Fibroblast of skin of left biceps (primary cell): ENCODE measurements around the gene FMN1.

ENCODE experiments used
- DNase-seq, 2 experiments: peaks; one replicate each; pipeline ENCODE4 v3.0.0-alpha.2; 2013; ENCODE audit warnings: low read depth in 2 of 2

FMN1 gene

DNA sequence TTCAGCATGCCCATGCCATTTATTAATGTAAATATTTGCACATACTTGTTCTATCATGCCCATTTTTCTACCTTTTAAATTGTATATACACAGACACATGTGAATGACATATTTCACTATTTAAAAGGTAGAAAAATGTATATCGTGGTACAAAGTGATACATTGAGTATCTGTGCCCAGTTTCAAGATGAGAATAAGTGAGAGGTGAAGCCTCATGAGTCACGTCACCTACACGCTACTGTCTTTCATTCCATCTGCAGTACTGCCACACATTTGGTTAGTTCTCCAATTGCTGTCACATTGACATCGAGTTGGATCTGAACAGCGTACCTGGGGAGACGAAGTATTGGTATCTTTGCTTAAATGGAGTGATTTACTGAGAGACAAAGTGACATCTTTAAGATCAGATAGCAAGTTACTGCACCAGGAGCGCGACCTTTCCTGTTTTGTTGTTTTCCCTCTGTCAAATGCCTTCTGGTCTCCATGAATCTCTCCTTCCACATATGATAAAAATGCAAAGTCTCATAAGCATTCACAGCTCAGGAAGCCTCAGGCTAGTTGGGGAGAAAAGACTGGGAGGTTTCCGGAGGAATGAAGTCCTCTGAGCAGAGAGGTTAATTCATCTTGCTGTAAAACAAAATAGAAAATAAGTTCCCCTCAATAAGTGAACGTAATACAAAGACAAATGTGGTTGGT lies 464.7 kb downstream of the FMN1 start:
- no peak for DNase-seq

DNA sequence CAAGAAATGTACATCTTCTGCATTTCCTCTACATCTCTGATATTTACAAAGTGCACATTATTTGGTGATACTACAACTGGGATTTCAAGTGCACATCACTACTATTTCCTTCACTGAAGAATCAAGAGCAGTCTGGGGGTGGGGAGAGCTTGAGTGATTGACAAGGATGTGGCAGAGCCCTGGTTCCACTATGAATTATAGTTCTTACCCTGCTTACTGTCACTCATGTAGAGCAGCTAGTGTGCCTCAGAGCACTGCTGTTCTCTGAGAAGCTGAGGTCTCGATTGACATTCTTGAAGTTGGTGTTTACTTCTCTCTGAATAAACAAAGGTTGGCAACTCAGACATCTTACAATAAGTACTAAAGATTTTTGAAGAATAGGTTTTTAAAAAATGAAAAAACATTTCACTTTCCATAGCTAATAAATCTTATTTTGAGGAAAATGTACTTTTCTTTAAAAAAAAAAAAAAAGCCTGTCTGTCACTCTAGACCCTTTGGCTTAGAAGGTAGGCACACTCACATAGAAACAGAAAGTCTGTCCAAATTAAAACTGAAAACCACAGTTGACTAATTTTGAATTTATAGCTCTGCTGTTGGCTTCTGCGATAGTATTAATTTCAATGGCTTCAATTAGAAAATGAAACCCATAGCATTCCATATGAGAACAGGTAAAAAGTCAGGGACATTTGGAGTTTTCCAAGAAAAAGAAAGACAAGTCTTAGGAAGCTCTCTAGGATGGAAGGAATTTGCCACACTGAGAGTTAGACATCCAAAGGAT lies 471.2 kb downstream of the FMN1 start:
- DNase-seq = no peak

DNA sequence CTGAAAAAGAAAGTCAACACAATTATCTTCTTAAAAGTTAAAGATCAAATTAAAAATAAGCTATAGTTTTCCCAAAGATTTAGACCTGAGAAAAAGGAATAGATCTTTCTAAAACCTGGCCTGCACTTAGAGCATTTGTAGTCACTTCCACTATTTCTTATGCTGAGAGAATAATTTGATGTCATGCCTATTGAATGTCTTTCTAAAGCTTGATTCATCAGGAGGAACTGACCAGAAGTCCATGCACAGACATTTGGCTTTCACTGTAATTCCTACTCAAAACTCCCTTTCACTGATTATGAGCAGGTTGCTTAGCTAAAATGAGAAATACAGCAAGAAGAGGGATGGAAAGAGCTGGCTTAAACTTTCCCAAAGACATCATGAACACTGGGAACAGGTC lies 472.4 kb downstream of the FMN1 start:
- no peak for DNase-seq

DNA sequence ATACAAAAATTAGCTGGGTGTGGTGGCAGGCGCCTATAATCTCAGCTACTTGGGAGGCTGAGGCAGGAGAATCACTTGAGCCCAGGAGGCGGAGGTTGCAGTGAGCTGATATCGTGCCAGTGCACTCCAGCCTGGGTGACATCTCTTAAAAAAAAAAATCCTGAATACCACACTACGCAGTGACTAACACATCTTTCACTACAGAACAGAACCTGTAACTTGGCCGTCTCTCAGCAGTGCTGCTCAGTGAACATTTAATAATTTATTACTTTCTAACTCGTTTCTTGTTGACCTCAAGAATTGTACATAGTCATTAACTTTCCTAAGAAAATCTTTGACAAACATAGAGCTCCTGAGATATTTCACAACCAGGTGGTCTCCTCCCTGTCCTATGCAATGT lies 472.9 kb downstream of the FMN1 start:
- no peak for DNase-seq

DNA sequence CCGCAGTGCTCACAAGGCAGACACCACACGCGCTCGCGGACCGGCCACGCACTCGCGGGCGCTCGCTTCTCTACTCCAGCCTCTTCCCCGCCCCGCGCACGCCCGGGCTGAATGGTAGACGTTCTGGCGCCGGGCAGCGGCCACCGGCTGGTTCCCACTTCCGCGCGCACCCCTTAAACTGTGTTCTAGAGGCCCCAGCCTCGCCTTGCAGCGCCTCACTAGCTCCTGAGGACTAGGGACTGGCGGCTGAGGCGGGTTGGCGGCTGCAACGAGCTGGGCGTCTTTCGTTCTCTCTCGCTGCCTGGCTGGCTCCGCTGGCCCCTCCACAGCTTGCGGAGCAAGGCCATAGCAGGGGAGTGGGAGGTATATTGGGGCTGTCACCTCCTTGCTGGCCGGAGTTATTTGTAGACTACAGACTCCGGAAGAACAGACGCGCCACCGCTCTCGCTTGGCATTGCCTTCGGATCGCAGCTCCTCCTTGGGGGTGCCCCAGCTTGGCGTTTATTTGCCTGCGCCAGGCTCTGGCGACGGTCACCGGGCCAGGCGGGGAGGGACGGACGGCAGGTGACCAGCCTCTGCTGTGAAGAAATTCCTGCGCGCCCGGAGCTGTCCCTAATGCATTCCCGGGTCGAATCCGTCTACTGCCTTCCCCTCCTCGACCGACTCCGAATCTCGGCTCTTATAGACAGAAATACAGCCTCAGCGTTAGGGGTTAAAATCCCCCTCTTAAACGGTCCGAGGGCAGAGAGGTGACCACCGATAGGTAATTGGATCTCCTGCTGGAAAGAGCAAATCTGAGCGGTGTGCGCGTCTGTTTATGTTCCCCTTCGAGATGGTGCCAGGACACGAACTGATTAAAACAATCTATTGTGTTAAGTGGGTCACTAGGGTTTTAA lies 475.4 kb downstream of the FMN1 start:
- no peak for DNase-seq

DNA sequence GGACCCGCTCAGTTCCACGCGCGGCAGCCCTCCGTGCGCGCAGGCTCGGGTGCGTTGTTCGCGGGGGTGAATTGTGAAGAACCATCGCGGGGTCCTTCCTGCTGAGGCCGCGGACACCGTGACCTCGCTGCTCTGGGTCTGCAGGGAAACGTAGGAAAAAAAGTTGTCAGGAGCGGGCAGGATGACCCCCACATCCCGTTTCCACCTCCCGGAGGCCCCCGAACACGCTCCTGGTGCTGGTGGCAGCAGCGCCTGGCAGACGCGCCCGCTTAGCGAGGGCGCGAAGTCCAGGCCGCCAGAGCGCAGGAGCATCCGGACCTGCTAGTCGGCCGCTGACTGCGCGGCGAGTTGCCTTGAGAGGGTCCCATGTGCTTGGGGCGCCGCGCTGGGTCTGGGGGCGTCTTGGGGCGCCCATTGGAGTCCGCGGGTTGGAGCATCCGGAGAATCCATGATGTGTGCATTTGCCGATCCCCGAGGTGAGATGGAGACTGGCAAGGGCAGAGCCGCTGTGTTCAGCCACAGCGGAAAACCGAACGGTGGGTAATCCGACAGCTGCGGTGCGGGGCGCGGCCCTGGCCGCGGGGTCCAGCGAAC lies 476.2 kb downstream of the FMN1 start:
- no peak for DNase-seq

DNA sequence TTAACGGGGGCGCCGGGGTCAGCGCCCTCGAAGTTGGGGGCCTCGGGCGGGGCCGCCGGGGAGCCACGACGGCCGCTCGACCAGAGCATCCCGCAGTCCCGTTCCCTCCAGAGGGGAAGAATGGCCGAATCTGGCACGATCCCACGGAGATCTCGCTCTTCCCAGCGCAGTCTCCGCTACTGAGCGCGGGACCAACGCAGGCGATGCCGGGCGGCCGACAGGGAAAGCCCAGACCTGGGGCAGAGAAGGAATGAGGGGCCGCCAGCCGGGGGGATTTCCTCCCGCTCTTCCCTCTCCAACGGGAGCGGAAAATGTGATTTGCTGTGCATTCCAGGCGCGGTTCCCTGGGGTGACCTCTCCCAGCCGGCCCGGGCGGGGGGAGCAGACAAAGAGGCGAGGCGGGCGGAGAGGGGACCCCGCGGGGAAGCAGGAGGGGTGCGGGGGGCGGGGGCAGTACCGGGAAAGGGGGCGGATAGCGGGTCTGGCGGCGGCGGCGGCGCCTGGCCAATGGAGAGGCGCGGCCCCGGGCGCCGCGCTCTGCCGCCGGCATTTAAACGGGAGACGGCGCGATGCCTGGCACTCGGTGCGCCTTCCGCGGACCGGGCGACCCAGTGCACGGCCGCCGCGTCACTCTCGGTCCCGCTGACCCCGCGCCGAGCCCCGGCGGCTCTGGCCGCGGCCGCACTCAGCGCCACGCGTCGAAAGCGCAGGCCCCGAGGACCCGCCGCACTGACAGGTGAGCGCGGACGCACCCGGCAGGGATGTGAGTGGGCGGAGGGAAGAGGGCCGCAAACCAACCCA lies 476.9 kb downstream of the FMN1 start, which contains the start of gene GREM1:
GREM1 (plus strand) TSS at position 579 of the 801 bp plus-strand sequence. CDS start 12,687 bp downstream, outside the sequence.
- DNase-seq = peak; percentile 76 to 77

DNA sequence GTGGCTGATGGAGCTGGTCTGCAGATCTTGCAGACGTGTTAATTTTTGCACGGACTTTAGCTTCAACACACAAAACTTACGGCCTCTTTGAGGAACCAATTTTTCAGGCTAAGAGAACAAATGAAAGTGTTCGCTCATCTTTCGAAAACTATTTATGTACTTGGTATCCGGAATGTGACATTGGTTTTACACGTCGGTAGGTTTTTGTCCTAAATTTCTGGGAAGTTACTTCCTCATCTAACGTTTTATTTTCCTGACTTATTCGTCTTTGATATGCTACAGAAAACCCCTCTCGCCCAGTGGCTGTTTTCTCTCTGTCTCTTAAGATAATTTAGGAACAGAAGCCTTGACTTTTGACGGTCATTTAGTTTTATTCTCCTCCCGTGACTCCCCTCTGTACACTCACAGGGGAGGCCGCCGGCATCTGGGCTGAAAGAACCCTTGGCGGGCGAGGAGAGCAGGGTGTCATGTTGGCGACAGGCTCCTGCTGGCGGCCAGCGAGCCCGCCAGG lies 477.5 kb downstream of the FMN1 start:
- no peak for DNase-seq

DNA sequence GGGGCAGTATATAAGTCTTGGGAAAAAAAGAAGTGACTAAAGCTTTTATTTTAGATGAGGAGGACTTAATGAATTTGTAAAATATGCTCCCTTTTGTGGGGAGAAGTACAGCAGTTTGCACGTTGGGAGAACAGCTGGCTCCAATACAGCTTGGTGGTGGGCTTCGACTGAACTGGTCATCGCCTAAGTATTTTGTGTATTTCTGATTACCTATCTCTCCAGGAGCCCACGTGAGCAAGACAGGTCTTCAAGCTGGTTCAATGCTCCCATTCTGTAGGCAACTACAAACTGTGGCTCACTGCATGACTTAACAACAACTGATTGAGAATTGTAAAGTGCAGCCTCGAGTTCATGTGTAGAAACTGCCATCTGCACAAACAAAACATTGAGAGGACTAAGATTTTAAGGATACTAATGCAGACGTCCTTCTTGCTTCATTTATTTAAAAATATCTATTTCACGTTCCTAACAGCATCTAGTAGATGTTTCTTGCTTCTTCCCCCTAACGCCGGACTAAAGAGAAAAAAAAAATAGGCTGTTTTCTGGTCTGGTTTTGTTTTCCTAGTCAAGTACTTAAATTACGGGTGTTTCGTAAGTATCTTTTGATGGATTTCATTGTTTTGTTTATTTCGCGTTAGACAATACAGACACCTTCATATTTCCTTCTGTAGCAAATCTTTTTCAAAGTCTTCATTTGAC lies 478.1 kb downstream of the FMN1 start:
- DNase-seq = no peak
